Activated CD4-positive, alpha-beta T cell treated with anti-CD3 and anti-CD28 coated beads for 36 hours (primary cell): ENCODE measurements around the gene ZFAND3. TPM values are rescaled to one million over a fixed set of nuclear protein-coding genes. Genes with fewer than 3 reads are reported as not detected.

Experiments used
- ATAC-seq: fragments of 200-7000 bp; cut with Tn5 transposase; one replicate; pipeline ENCODE4 v1.10.0; 2021; ENCODE audit warnings: mild to moderate bottlenecking, moderate library complexity
- CTCF ChIA-PET: fragments of 350-600 bp; sonication (Branson Sonifier 250); formaldehyde crosslinking; loops from one replicate; lab custom pipeline; 2021; ENCODE audit warnings: antibody characterized with exemption; lab: Charles Lee
- POLR2A ChIA-PET: fragments of 350-600 bp; sonication (Branson Sonifier 250); formaldehyde crosslinking; loops from one replicate; lab custom pipeline; 2021; ENCODE audit warnings: antibody characterized with exemption, inconsistent platforms; lab: Charles Lee
- DNase-seq: peaks from one replicate; pipeline ENCODE4 v3.0.0-alpha.2; 2020
- H3K27ac Mint-ChIP-seq: one replicate; pipeline ENCODE4 v1.8.0; 2021; ENCODE audit warnings: mixed read lengths
- H3K27me3 Mint-ChIP-seq: one replicate; pipeline ENCODE4 v1.8.0; 2021; ENCODE audit warnings: mixed read lengths
- H3K36me3 Mint-ChIP-seq: one replicate; pipeline ENCODE4 v1.8.0; 2021; ENCODE audit warnings: low read depth, mixed read lengths
- H3K4me1 Mint-ChIP-seq: one replicate; pipeline ENCODE4 v1.8.0; 2021; ENCODE audit warnings: mixed read lengths
- H3K4me3 Mint-ChIP-seq: one replicate; pipeline ENCODE4 v1.8.0; 2021; ENCODE audit warnings: mild to moderate bottlenecking, moderate library complexity, mixed read lengths
- H3K9me3 Mint-ChIP-seq: one replicate; pipeline ENCODE4 v1.8.0; 2021; ENCODE audit warnings: low read depth, mixed read lengths
- intact Hi-C, 2 experiments: fragments of 100-400 bp; cut with DNase I in 1 of 2; cut with micrococcal nuclease in 1 of 2; formaldehyde crosslinking; loops; one replicate each; pipeline versions ENCODE4 v1.14.2 to v1.15.1; 2022 to 2024; cut with DNase I, micrococcal nuclease
- total RNA-seq, 2 experiments: library from RNA; stranded (reverse); gene quantifications; one replicate each; pipeline ENCODE4 v1.2.3, GENCODE V29; 2021

ZFAND3 gene
- total RNA-seq, 2 experiments from 2014 or later = 34.5 to 47.8 TPM

GRCh38 chr6:37784585-37784967 lies 35.0 kb upstream of the ZFAND3 start:
- no peaks in the 10 kb centered on the region for H3K9me3 Mint-ChIP-seq
- ChIA-PET CTCF (no interaction called here), POLR2A (no interaction called here)
- no peaks in the 10 kb centered on the region for H3K36me3 Mint-ChIP-seq
- intact Hi-C loops = no loop called here
- H3K4me3 Mint-ChIP-seq = peak overlapping the region; percentile 61
- H3K4me1 Mint-ChIP-seq = peaks cover 14% of the 10 kb centered on the region
- ATAC-seq (no peak), DNase-seq (no peak)
- no peak overlapping the region for H3K27ac Mint-ChIP-seq
- peaks cover 23% of the 10 kb centered on the region for H3K27me3 Mint-ChIP-seq

- H3K27me3 Mint-ChIP-seq = peaks cover 23% of the 10 kb centered on the region
- H3K27ac Mint-ChIP-seq = no peak overlapping the region
- H3K4me3 Mint-ChIP-seq = no peak overlapping the region
- intact Hi-C loops = no loop called here
- DNase-seq (no peak), ATAC-seq (no peak)
- no peaks in the 10 kb centered on the region for H3K36me3 Mint-ChIP-seq
- ChIA-PET POLR2A (no interaction called here), CTCF (no interaction called here)
- no peaks in the 10 kb centered on the region for H3K9me3 Mint-ChIP-seq
- peaks cover 14% of the 10 kb centered on the region for H3K4me1 Mint-ChIP-seq
Observed at GRCh38 chr6:37785002-37785662, 34.4 kb upstream of the ZFAND3 start.

- POLR2A ChIA-PET = no interaction called here
Observed at GRCh38 chr6:37785663-37786270, 33.8 kb upstream of the ZFAND3 start.

GRCh38 chr6:37787216-37787615 lies 32.3 kb upstream of the ZFAND3 start:
- ChIA-PET CTCF (interaction anchor here (0.7 kb wide), 1 partner anchor 196 kb away, joined by 3 read pairs; no protein-coding TSS in a partner anchor), POLR2A (no interaction called here)
- Mint-ChIP-seq H3K27ac (no peak overlapping the region), H3K4me1 (peaks cover 24% of the 10 kb centered on the region), H3K27me3 (peaks cover 19% of the 10 kb centered on the region), H3K9me3 (no peaks in the 10 kb centered on the region), H3K4me3 (no peak overlapping the region), H3K36me3 (no peaks in the 10 kb centered on the region)
- no peak for DNase-seq
- no peak for ATAC-seq
- intact Hi-C loops = no loop called here

More at GRCh38 chr6:37785663-37786270, 33.8 kb upstream of the ZFAND3 start:
- H3K9me3 Mint-ChIP-seq = no peaks in the 10 kb centered on the region
- H3K27ac Mint-ChIP-seq = no peak overlapping the region
- peaks cover 23% of the 10 kb centered on the region for H3K27me3 Mint-ChIP-seq
- DNase-seq (no peak), ATAC-seq (no peak)
- H3K36me3 Mint-ChIP-seq = no peaks in the 10 kb centered on the region
- no peak overlapping the region for H3K4me3 Mint-ChIP-seq
- H3K4me1 Mint-ChIP-seq = peaks cover 15% of the 10 kb centered on the region
- CTCF ChIA-PET = no interaction called here
- intact Hi-C loops = no loop called here

GRCh38 chr6:37788259-37788658 lies 31.3 kb upstream of the ZFAND3 start:
- DNase-seq (no peak), ATAC-seq (no peak)
- intact Hi-C loops = no loop called here
- ChIA-PET POLR2A (no interaction called here), CTCF (interaction anchor here (1.1 kb wide), 1 partner anchor 706 kb away, joined by 3 read pairs; no protein-coding TSS in a partner anchor)
- no peaks in the 10 kb centered on the region for H3K9me3 Mint-ChIP-seq
- no peaks in the 10 kb centered on the region for H3K36me3 Mint-ChIP-seq
- no peak overlapping the region for H3K4me3 Mint-ChIP-seq
- H3K4me1 Mint-ChIP-seq = peaks cover 20% of the 10 kb centered on the region
- H3K27ac Mint-ChIP-seq = no peak overlapping the region
- peaks cover 17% of the 10 kb centered on the region for H3K27me3 Mint-ChIP-seq

- Mint-ChIP-seq H3K36me3 (no peaks in the 10 kb centered on the region), H3K9me3 (no peaks in the 10 kb centered on the region), H3K27ac (no peak overlapping the region), H3K4me3 (no peak overlapping the region), H3K4me1 (peaks cover 10% of the 10 kb centered on the region), H3K27me3 (no peaks in the 10 kb centered on the region)
- ATAC-seq (peak; percentile 100), DNase-seq (peak; percentile 94)
- ChIA-PET CTCF (interaction anchor here (0.6 to 1.5 kb wide), 19 partner anchors 10 to 469 kb away, joined by 3 to 6 read pairs (median 3); no protein-coding TSS in a partner anchor), POLR2A (interaction anchor here (0.6 kb wide), 2 partner anchors 27 to 605 kb away, joined by 3 read pairs; no protein-coding TSS in a partner anchor)
- intact Hi-C loops = loop anchor here (1.0 to 5.0 kb wide), 7 partner anchors 27 to 703 kb away; partner anchors contain the start of gene ZFAND3 (in 1 of the 2)
Observed at GRCh38 chr6:37791156-37791919, 28.2 kb upstream of the ZFAND3 start.

- no peaks in the 10 kb centered on the region for H3K9me3 Mint-ChIP-seq
- CTCF ChIA-PET = interaction anchor here (0.6 to 1.3 kb wide), 6 partner anchors 20 to 321 kb away, joined by 3 to 8 read pairs (median 3); no protein-coding TSS in a partner anchor
- peaks cover 10% of the 10 kb centered on the region for H3K4me1 Mint-ChIP-seq
- DNase-seq = no peak
- no peaks in the 10 kb centered on the region for H3K36me3 Mint-ChIP-seq
- ATAC-seq = no peak
- intact Hi-C loops = loop anchor here in 1 of 2 experiments (5.0 kb wide), 1 partner anchor 700 kb away; no protein-coding TSS in a partner anchor
- no peak overlapping the region for H3K27ac Mint-ChIP-seq
- H3K4me3 Mint-ChIP-seq = no peak overlapping the region
- H3K27me3 Mint-ChIP-seq = no peaks in the 10 kb centered on the region
- POLR2A ChIA-PET = no interaction called here
Observed at GRCh38 chr6:37792457-37793033, 27.0 kb upstream of the ZFAND3 start.

- H3K4me3 Mint-ChIP-seq = no peak overlapping the region
- ChIA-PET POLR2A (no interaction called here), CTCF (interaction anchor here (0.7 to 1.3 kb wide), 3 partner anchors 83 to 280 kb away, joined by 3 to 5 read pairs (median 3); no protein-coding TSS in a partner anchor)
- ATAC-seq (no peak), DNase-seq (no peak)
- H3K4me1 Mint-ChIP-seq = peaks cover 10% of the 10 kb centered on the region
- no peaks in the 10 kb centered on the region for H3K9me3 Mint-ChIP-seq
- H3K27me3 Mint-ChIP-seq = no peaks in the 10 kb centered on the region
- no peaks in the 10 kb centered on the region for H3K36me3 Mint-ChIP-seq
- intact Hi-C loops = loop anchor here in 1 of 2 experiments (5.0 kb wide), 1 partner anchor 699 kb away; no protein-coding TSS in a partner anchor
- no peak overlapping the region for H3K27ac Mint-ChIP-seq
Observed at GRCh38 chr6:37793067-37793466, 26.5 kb upstream of the ZFAND3 start.

GRCh38 chr6:37794825-37795224 lies 24.7 kb upstream of the ZFAND3 start:
- Mint-ChIP-seq H3K27me3 (no peaks in the 10 kb centered on the region), H3K9me3 (no peaks in the 10 kb centered on the region), H3K4me3 (no peak overlapping the region), H3K36me3 (no peaks in the 10 kb centered on the region), H3K4me1 (peaks cover 10% of the 10 kb centered on the region), H3K27ac (no peak overlapping the region)
- no peak for ATAC-seq
- intact Hi-C loops = loop anchor here in 1 of 2 experiments (5.0 kb wide), 1 partner anchor 697 kb away; no protein-coding TSS in a partner anchor
- DNase-seq = no peak
- ChIA-PET POLR2A (no interaction called here), CTCF (interaction anchor here (0.6 to 0.7 kb wide), 2 partner anchors 108 to 279 kb away, joined by 3 read pairs; no protein-coding TSS in a partner anchor)

- DNase-seq = no peak
- intact Hi-C loops = no loop called here
- H3K4me3 Mint-ChIP-seq = no peak overlapping the region
- H3K27ac Mint-ChIP-seq = no peak overlapping the region
- ATAC-seq = no peak
- peaks cover 4% of the 10 kb centered on the region for H3K4me1 Mint-ChIP-seq
- no peaks in the 10 kb centered on the region for H3K9me3 Mint-ChIP-seq
- H3K36me3 Mint-ChIP-seq = no peaks in the 10 kb centered on the region
- H3K27me3 Mint-ChIP-seq = no peaks in the 10 kb centered on the region
- CTCF ChIA-PET = interaction anchor here (0.7 kb wide), 1 partner anchor 97 kb away, joined by 3 read pairs; no protein-coding TSS in a partner anchor
- POLR2A ChIA-PET = no interaction called here
Observed at GRCh38 chr6:37798436-37799262, 20.9 kb upstream of the ZFAND3 start.
